HCT116 (cell line): ENCODE data around the gene TBC1D2. TPM values are rescaled to one million over a fixed set of nuclear protein-coding genes. Genes with fewer than 3 reads are reported as not detected.
A peak's percentile ranks its signal among the peaks of the same experiment; 100 is the strongest.

Experiments used
- ATAC-seq: fragments of 200-7000 bp; cut with Tn5 transposase; 2 replicates; pipeline ENCODE4 v1.9.1; 2020; ENCODE audit warnings: mild to moderate bottlenecking, moderate library complexity
- BruUV-seq: library from RNA; stranded (reverse); fragments of 400-500 nt; replicated peaks from 2 replicates; lab custom pipeline; 2021; lab: Mats Ljungman, UMichigan
- CTCF ChIA-PET: fragments of 300-600 bp; sonication (Branson Sonifier 250); formaldehyde crosslinking; loops from one replicate; lab custom pipeline; 2021; ENCODE audit warnings: antibody characterized with exemption; lab: Charles Lee
- POLR2A ChIA-PET: fragments of 300-600, 350-600 bp; sonication (Branson Sonifier 250); formaldehyde crosslinking; loops from one replicate; lab custom pipeline; 2021; ENCODE audit warnings: antibody characterized with exemption; lab: Charles Lee
- RAD21 ChIA-PET, 2 experiments: fragments of 300-600 bp; sonication (Branson Sonifier 250); formaldehyde crosslinking; loops; one replicate each; lab custom pipeline; 2023; ENCODE audit warnings: low total read pairs in 2 of 2; ENCODE audit not compliant: uncharacterized antibody in 2 of 2, unreplicated experiment in 2 of 2, low non-redundant PET in 1 of 2; lab: Charles Lee
- DNase-seq: peaks from one replicate; pipeline ENCODE4 v3.0.0-alpha.2; 2010; ENCODE audit warnings: low read depth, low spot score
- H2AFZ ChIP-seq: fragments of 200-600 bp; shearing (Covaris generic), sonication (generic); 2 replicates; pipeline ENCODE4 v1.6.1; 2017; ENCODE audit warnings: low read depth, mixed run types, mixed read lengths, antibody characterized with exemption, low read length; ENCODE audit not compliant: poor library complexity, severe bottlenecking
- H3K27ac ChIP-seq: 2 replicates; pipeline ENCODE4 v1.5.1; 2012; ENCODE audit warnings: low read depth, low read length
- H3K27me3 ChIP-seq: fragments of 200-600 bp; sonication (generic); 2 replicates; pipeline ENCODE4 v1.6.1; 2016; ENCODE audit warnings: mixed run types, low read length, mixed read lengths; ENCODE audit not compliant: insufficient read depth
- H3K36me3 ChIP-seq, 2 experiments: fragments of 200-500 bp in 1 of 2; fragments of 200-600 bp in 1 of 2; sonication (Bioruptor generic) in 1 of 2; sonication (generic) in 1 of 2; 2 replicates each; pipeline versions ENCODE4 v1.5.1 to v1.6.1; 2014 to 2016; ENCODE audit warnings: low read length in 2 of 2, inconsistent platforms in 1 of 2, mixed read lengths in 1 of 2, mixed run types in 1 of 2; ENCODE audit not compliant: insufficient read depth in 2 of 2, control insufficient read depth in 1 of 2
- H3K4me1 ChIP-seq, 2 experiments: fragments of 200-600 bp in 1 of 2; sonication (generic) in 1 of 2; 2 replicates each; pipeline versions ENCODE4 v1.5.1 to v1.6.1; 2012 to 2017; ENCODE audit warnings: low read length in 2 of 2, inconsistent platforms in 1 of 2, mild to moderate bottlenecking in 1 of 2, mixed read lengths in 1 of 2, mixed run types in 1 of 2, moderate library complexity in 1 of 2; ENCODE audit not compliant: insufficient read depth in 2 of 2, control insufficient read depth in 1 of 2
- H3K4me2 ChIP-seq: fragments of 200-600 bp; sonication (generic); 2 replicates; pipeline ENCODE4 v1.6.1; 2017; ENCODE audit warnings: mixed run types, low read length, mixed read lengths
- H3K4me3 ChIP-seq, 2 experiments: fragments of 200-600 bp in 1 of 2; sonication (generic) in 1 of 2; replicated peaks in 1 of 2; 2 replicates each; pipeline ENCODE4 v1.5.1; 2011 to 2016; ENCODE audit warnings: low read length in 2 of 2, control low read depth in 1 of 2, low read depth in 1 of 2, mild to moderate bottlenecking in 1 of 2, mixed read lengths in 1 of 2, mixed run types in 1 of 2
- H3K79me2 ChIP-seq: fragments of 200-600 bp; sonication (generic); 2 replicates; pipeline ENCODE4 v1.6.1; 2017; ENCODE audit warnings: mild to moderate bottlenecking, mixed run types, low read length, moderate library complexity, mixed read lengths; ENCODE audit not compliant: insufficient read depth
- H3K9ac ChIP-seq: fragments of 200-600 bp; sonication (generic); 2 replicates; pipeline ENCODE4 v1.6.1; 2016; ENCODE audit warnings: low read length, mixed read lengths
- H3K9me2 ChIP-seq: fragments of 200-600 bp; sonication (generic), shearing (Covaris generic); 2 replicates; pipeline ENCODE4 v1.6.1; 2017; ENCODE audit warnings: mixed run types, mild to moderate bottlenecking, moderate library complexity; ENCODE audit not compliant: insufficient read depth
- H3K9me3 ChIP-seq, 2 experiments: fragments of 200-500 bp in 1 of 2; fragments of 200-600 bp in 1 of 2; sonication (Bioruptor generic) in 1 of 2; sonication (generic) in 1 of 2; 2 replicates each; pipeline ENCODE4 v1.6.1; 2014 to 2017; ENCODE audit warnings: low read length in 2 of 2, mixed read lengths in 2 of 2, inconsistent platforms in 1 of 2, low read depth in 1 of 2, mild to moderate bottlenecking in 1 of 2, mixed run types in 1 of 2, moderate library complexity in 1 of 2; ENCODE audit not compliant: control insufficient read depth in 1 of 2, insufficient read depth in 1 of 2
- H4K20me1 ChIP-seq: fragments of 200-600 bp; sonication (generic), shearing (Covaris generic); 2 replicates; pipeline ENCODE4 v1.6.1; 2017; ENCODE audit warnings: mixed run types, mild to moderate bottlenecking, moderate library complexity; ENCODE audit not compliant: insufficient read depth
- ATF3 ChIP-seq: IDR thresholded peaks from 2 replicates; pipeline ENCODE4 v1.6.1; 2012
- CBX3 ChIP-seq: IDR thresholded peaks from 2 replicates; pipeline ENCODE4 v1.6.1; 2012; ENCODE audit warnings: low read depth
- CEBPB ChIP-seq: IDR thresholded peaks from 2 replicates; pipeline ENCODE4 v1.6.1; 2012; ENCODE audit warnings: low read depth
- CTCF ChIP-seq, 3 experiments: fragments of 200-600 bp in 1 of 3; sonication (generic) in 1 of 3; IDR thresholded peaks in 2 of 3; conservative IDR thresholded peaks in 1 of 3; 2 replicates each; pipeline ENCODE4 v1.5.1; 2012 to 2017; ENCODE audit warnings: low read depth in 2 of 3, low read length in 2 of 3, antibody characterized with exemption in 1 of 3, borderline replicate concordance in 1 of 3, control low read depth in 1 of 3, mild to moderate bottlenecking in 1 of 3, mixed read lengths in 1 of 3, mixed run types in 1 of 3, moderate library complexity in 1 of 3; ENCODE audit not compliant: insufficient read depth in 1 of 3
- EGR1 ChIP-seq: IDR thresholded peaks from 2 replicates; pipeline ENCODE4 v1.6.1; 2012; ENCODE audit warnings: low read depth
- ELF1 ChIP-seq: IDR thresholded peaks from 2 replicates; pipeline ENCODE4 v1.6.1; 2012; ENCODE audit warnings: low read depth, borderline replicate concordance
- EZH2 ChIP-seq: fragments of 200-600 bp; sonication (generic); IDR thresholded peaks from 2 replicates; pipeline ENCODE4 v1.6.1; 2017; ENCODE audit warnings: antibody characterized with exemption, mixed run types
- EZH2phosphoT487 ChIP-seq: fragments of 200-600 bp; IDR thresholded peaks from 2 replicates; pipeline ENCODE4 v1.6.1; 2018; ENCODE audit warnings: antibody characterized with exemption, borderline replicate concordance
- MAX ChIP-seq: IDR thresholded peaks from 2 replicates; pipeline ENCODE4 v1.6.1; 2012
- POLR2A ChIP-seq: IDR thresholded peaks from 2 replicates; pipeline ENCODE4 v1.7.0; 2011; ENCODE audit warnings: borderline replicate concordance; ENCODE audit not compliant: insufficient read depth, insufficient read length; ENCODE audit errors: extremely low read depth
- POLR2AphosphoS5 ChIP-seq: IDR thresholded peaks from 2 replicates; pipeline ENCODE4 v1.6.1; 2011; ENCODE audit warnings: mild to moderate bottlenecking, low read depth, low read length, moderate library complexity
- REST ChIP-seq: IDR thresholded peaks from 2 replicates; pipeline ENCODE4 v1.6.1; 2012; ENCODE audit warnings: low read depth
- SP1 ChIP-seq: IDR thresholded peaks from 2 replicates; pipeline ENCODE4 v1.6.1; 2012; ENCODE audit warnings: low read depth
- SRF ChIP-seq: IDR thresholded peaks from 2 replicates; pipeline ENCODE4 v1.6.1; 2012; ENCODE audit warnings: low read depth
- TCF7L2 ChIP-seq: IDR thresholded peaks from 2 replicates; pipeline ENCODE4 v1.7.0; 2011; ENCODE audit warnings: borderline replicate concordance, inconsistent platforms; ENCODE audit not compliant: insufficient read depth, insufficient read length; ENCODE audit errors: extremely low read depth
- YY1 ChIP-seq: IDR thresholded peaks from 2 replicates; pipeline ENCODE4 v1.6.1; 2011; ENCODE audit warnings: low read length, low read depth, moderate library complexity, mild to moderate bottlenecking; ENCODE audit not compliant: insufficient replicate concordance; ENCODE audit errors: extremely low read depth
- ZBTB33 ChIP-seq: IDR thresholded peaks from 2 replicates; pipeline ENCODE4 v1.6.1; 2011; ENCODE audit warnings: mild to moderate bottlenecking, low read length, moderate library complexity; ENCODE audit not compliant: insufficient replicate concordance; ENCODE audit errors: extremely low read depth
- ZFX ChIP-seq: fragments of 450-650 bp; IDR thresholded peaks from 2 replicates; pipeline ENCODE4 v1.6.1; 2017
- ZNF274 ChIP-seq: fragments of 200-500 bp; sonication (Bioruptor generic); IDR thresholded peaks from 2 replicates; pipeline ENCODE4 v1.6.1; 2014; ENCODE audit warnings: mild to moderate bottlenecking, low read depth, low read length, inconsistent platforms
- intact Hi-C: fragments of 100-400 bp; cut with micrococcal nuclease; formaldehyde crosslinking; loops from 2 replicates; pipeline ENCODE4 v1.10.0; 2022
- total RNA-seq: library from RNA; stranded (reverse); gene quantifications from one replicate; pipeline ENCODE4 v1.2.1, GENCODE V29; 2021; ENCODE audit not compliant: unreplicated experiment

Gene TBC1D2
- total RNA-seq, 1 experiment from 2014 or later: 9.8 TPM

- ATAC-seq: no peak
These were observed 1.9 kb downstream of the TBC1D2 start for GRCh38 chr9:98253565-98253964.

More at GRCh38 chr9:98253565-98253964, 1.9 kb downstream of the TBC1D2 start:
- ChIA-PET RAD21 (no interaction called here), CTCF (no interaction called here)
- Histone ChIP-seq H3K27me3 (no peaks in the 10 kb centered on the region), H3K27ac (no peak overlapping the region), H3K4me1 (peaks cover 56 to 70% of the 10 kb centered on the region in 2 experiments), H3K4me3 (no peak overlapping the region), H4K20me1 (no peaks in the 10 kb centered on the region), H3K9ac (no peak overlapping the region), H3K36me3 (no peaks in the 10 kb centered on the region), H3K79me2 (peaks cover 15% of the 10 kb centered on the region; the same call in 1 of the 2 replicates), H3K4me2 (peak overlapping the region; percentile 85)
- TF ChIP-seq SRF (no peak), ZBTB33 (no peak), CEBPB (no peak), YY1 (no peak), TCF7L2 (no peak), ZNF274 (no peak), EZH2 (no peak), CTCF (IDR thresholded peaks at IDR 0.05 in 2 of 3, conservative IDR thresholded peaks at IDR 0.05 in 1 of 3; ENCODE audit: borderline replicate concordance in 1 of 3, insufficient read depth in 1 of 3, low read depth in 2 of 3, low read length in 2 of 3) (no peak), SP1 (no peak), EZH2phosphoT487 (no peak), REST (no peak), ATF3 (no peak), POLR2A (no peak), POLR2AphosphoS5 (no peak), ELF1 (no peak), EGR1 (no peak), MAX (no peak), ZFX (no peak), CBX3 (no peak)
- TF ChIP-seq, all 23 proteins: peak for 0
- Histone ChIP-seq H2AFZ (no peak overlapping the region), H3K9me3 (no peaks in the 10 kb centered on the region), H3K9me2 (no peaks in the 10 kb centered on the region)
- no peak for DNase-seq
- POLR2A ChIA-PET: no interaction called here
- intact Hi-C loops: no loop called here
- no TSS peak for BruUV-seq
